NK-92 (cell line): ENCODE data around the gene PYGM.
A peak's percentile ranks its signal among the peaks of the same experiment; 100 is the strongest.

Source experiments
- DNase-seq: peaks from one replicate; lab custom pipeline; 2025; ENCODE audit not compliant: unreplicated experiment; lab: John Stamatoyannopoulos, UW

PYGM gene

GRCh38 chr11:64792482-64792881 lies 32.7 kb upstream of the PYGM start:
- no peak for DNase-seq

GRCh38 chr11:64791781-64792291 lies 32.1 kb upstream of the PYGM start:
- DNase-seq: no peak

- no peak for DNase-seq
Measured at GRCh38 chr11:64790205-64791095, 30.7 kb upstream of the PYGM start.

- DNase-seq: no peak
Measured at GRCh38 chr11:64789331-64790204, 29.8 kb upstream of the PYGM start.

- DNase-seq: no peak
Measured at GRCh38 chr11:64788321-64789215, 28.8 kb upstream of the PYGM start.

GRCh38 chr11:64787526-64788320 lies 27.9 kb upstream of the PYGM start:
- no peak for DNase-seq

- no peak for DNase-seq
Measured at GRCh38 chr11:64786308-64786707, 26.5 kb upstream of the PYGM start.

GRCh38 chr11:64784813-64785581 lies 25.2 kb upstream of the PYGM start:
- DNase-seq: no peak

- peak; percentile 99 for DNase-seq
Measured at GRCh38 chr11:64778473-64779298, 18.9 kb upstream of the PYGM start, which contains the start of gene SF1. TSS of gene SF1 (minus strand) at chr11:64778542. CDS start at chr11:64778392, 150 bp downstream.

GRCh38 chr11:64778223-64778472 lies 18.4 kb upstream of the PYGM start:
- DNase-seq: no peak

GRCh38 chr11:64777449-64778222 lies 17.9 kb upstream of the PYGM start:
- no peak for DNase-seq

GRCh38 chr11:64776875-64777274 lies 17.1 kb upstream of the PYGM start:
- DNase-seq: no peak

- DNase-seq: no peak
Measured at GRCh38 chr11:64776425-64776824, 16.7 kb upstream of the PYGM start.

GRCh38 chr11:64774144-64774543 lies 14.4 kb upstream of the PYGM start:
- no peak for DNase-seq

- no peak for DNase-seq
Measured at GRCh38 chr11:64772303-64773018, 12.7 kb upstream of the PYGM start.

GRCh38 chr11:64771861-64772260 lies 12.1 kb upstream of the PYGM start:
- no peak for DNase-seq

GRCh38 chr11:64770120-64770519 lies 10.3 kb upstream of the PYGM start:
- no peak for DNase-seq
